Measurements from ENCODE around the gene ADH6. TPM values are rescaled to one million over a fixed set of nuclear protein-coding genes. Genes with fewer than 3 reads are reported as not detected.

The ADH6 gene
- total and polyA plus RNA-seq, 2 of the 13 experiments (the other 11 are each of a cell fraction or from before 2014, with no cell fraction given): 39.8 to 73.9 TPM

DNA sequence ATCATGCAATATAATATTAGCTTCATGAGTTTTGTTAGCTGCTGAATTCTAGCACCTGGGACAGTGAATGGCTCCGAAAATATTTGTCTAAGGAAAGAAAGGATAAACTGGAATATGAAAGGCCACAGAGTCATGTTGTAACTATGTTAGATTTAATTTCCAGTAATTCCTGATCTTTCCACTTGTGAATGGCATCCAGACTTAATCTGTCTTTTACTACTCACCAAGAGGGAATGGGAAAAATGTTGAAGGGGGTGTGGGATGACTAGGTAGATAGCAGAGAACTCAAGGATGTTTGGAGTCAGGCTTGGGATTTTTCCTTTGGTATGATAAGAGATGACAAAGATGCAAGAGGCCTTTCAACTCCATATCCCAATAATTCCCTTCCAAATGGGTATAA lies 9.4 kb downstream of the ADH6 start:
- no peak overlapping the region for H3K4me2 ChIP-seq (ENCODE audit: low read depth, low read length)
- no peak overlapping the region for H3K9ac ChIP-seq (ENCODE audit: insufficient read depth, low read depth, low read length)
- H3K36me3 ChIP-seq (replicated peaks in 1 of 2; ENCODE audit: control insufficient read depth in 1 of 2, insufficient read depth in 2 of 2, low read length in 2 of 2): peaks cover 7 to 34% of the 10 kb centered on the region in 2 experiments
- no peak overlapping the region for H3K4me3 ChIP-seq (replicated peaks in 1 of 3; ENCODE audit: insufficient read depth in 1 of 3, low read depth in 2 of 3, low read length in 3 of 3)
- FAIRE-seq (no peak), ATAC-seq (no peak), DNase-seq (ENCODE audit: low spot score) (no peak)
- TF ChIP-seq NR2F2 (IDR thresholded peaks at IDR 0.05; ENCODE audit: borderline replicate concordance, low read depth) (no peak), U2AF2 (IDR thresholded peaks at IDR 0.05; ENCODE audit: low read depth, low read length) (no peak), CENPT (CRISPR knock-in tag; IDR thresholded peaks at IDR 0.05; ENCODE audit: low read depth) (no peak), PHF5A (CRISPR knock-in tag; IDR thresholded peaks at IDR 0.05; ENCODE audit: low read depth, unreplicated experiment) (no peak), ISX (CRISPR knock-in tag; conservative IDR thresholded peaks at IDR 0.05) (no peak), RBM39 (IDR thresholded peaks at IDR 0.05; ENCODE audit: low read depth, low read length, poor library complexity, severe bottlenecking) (no peak), ZNF678 (CRISPR knock-in tag; IDR thresholded peaks at IDR 0.05) (no peak), MTF1 (CRISPR knock-in tag; IDR thresholded peaks at IDR 0.05) (no peak), ZNF20 (CRISPR knock-in tag; IDR thresholded peaks at IDR 0.05) (no peak), PCBP2 (optimal IDR thresholded peaks at IDR 0.05; ENCODE audit: low read depth, low read length, poor library complexity, severe bottlenecking) (no peak), SAP130 (CRISPR knock-in tag; IDR thresholded peaks at IDR 0.05; ENCODE audit: low read depth) (no peak), ZNF768 (CRISPR knock-in tag; IDR thresholded peaks at IDR 0.05) (no peak), MBNL3 (CRISPR knock-in tag; conservative IDR thresholded peaks at IDR 0.05) (no peak), PCBP1 (IDR thresholded peaks at IDR 0.05; ENCODE audit: borderline replicate concordance, low read depth, low read length) (no peak), ZNF614 (CRISPR knock-in tag; IDR thresholded peaks at IDR 0.05; ENCODE audit: borderline replicate concordance) (no peak)
- TF ChIP-seq, protein P1, sequence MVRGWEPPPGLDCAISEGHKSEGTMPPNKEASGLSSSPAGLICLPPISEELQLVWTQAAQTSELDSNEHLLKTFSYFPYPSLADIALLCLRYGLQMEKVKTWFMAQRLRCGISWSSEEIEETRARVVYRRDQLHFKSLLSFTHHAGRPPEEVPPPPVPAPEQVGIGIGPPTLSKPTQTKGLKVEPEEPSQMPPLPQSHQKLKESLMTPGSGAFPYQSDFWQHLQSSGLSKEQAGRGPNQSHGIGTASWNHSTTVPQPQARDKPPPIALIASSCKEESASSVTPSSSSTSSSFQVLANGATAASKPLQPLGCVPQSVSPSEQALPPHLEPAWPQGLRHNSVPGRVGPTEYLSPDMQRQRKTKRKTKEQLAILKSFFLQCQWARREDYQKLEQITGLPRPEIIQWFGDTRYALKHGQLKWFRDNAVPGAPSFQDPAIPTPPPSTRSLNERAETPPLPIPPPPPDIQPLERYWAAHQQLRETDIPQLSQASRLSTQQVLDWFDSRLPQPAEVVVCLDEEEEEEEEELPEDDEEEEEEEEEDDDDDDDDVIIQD (CRISPR knock-in tag; IDR thresholded peaks at IDR 0.05; ENCODE audit: low read depth): no peak
- H3K27me3 ChIP-seq (ENCODE audit: control insufficient read depth in 1 of 2, insufficient read depth in 2 of 2, low read length in 2 of 2): no peaks in the 10 kb centered on the region
- no peak overlapping the region for H2AFZ ChIP-seq (ENCODE audit: low read length)
- ChIA-PET CTCF (ENCODE audit: low intra/inter-chr PET ratio, low total read pairs) (no interaction called here), POLR2A (no interaction called here)
- 98% methylated on average over 1 of the region's 1 CpG for WGBS (ENCODE audit: low lambda C conversion rate)
- no peaks in the 10 kb centered on the region for H3K9me3 ChIP-seq (ENCODE audit: low read length)
- H3K4me1 ChIP-seq (ENCODE audit: insufficient read depth, low read length): peaks cover 38% of the 10 kb centered on the region
- H3K27ac ChIP-seq (ENCODE audit: extremely low read length, insufficient read depth, low read length): no peak overlapping the region
- intact Hi-C loops (cut with micrococcal nuclease; ENCODE audit: unreplicated experiment): loop anchor here (10.0 kb wide), 1 partner anchor 125 kb away; the partner anchor contains the start of gene ADH5
- in situ Hi-C loops (cut with HindIII; ENCODE audit: extremely low pct_ligation_motif_present, low pct_unique_long_range_greater_than_20kb): no loop called here
- H3K79me2 ChIP-seq (ENCODE audit: insufficient read depth, low read length): no peaks in the 10 kb centered on the region
- no TSS peak for BruUV-seq (replicated peaks)
- H4K20me1 ChIP-seq (ENCODE audit: insufficient read depth, low read length): no peaks in the 10 kb centered on the region

All from HepG2 (cell line).